Adrenal gland (tissue), 12 donors: ENCODE measurements around the gene EMC6. TPM values are rescaled to one million over a fixed set of nuclear protein-coding genes. Genes with fewer than 3 reads are reported as not detected.
A peak's percentile ranks its signal among the peaks of the same experiment; 100 is the strongest.

Experiments
- DNase-seq, 7 donors: peaks; one replicate each; pipeline ENCODE4 v3.0.0-alpha.2; 2019 to 2020
- H3K27ac ChIP-seq, 5 donors: fragments of 200-600 bp; sonication (generic) in 4 of 5; 1 replicate in 3 of 5; 2 replicates in 2 of 5; pipeline versions ENCODE4 v1.5.1 to v1.8.0; 2016 to 2020; ENCODE audit warnings: mild to moderate bottlenecking in 1 of 5
- H3K27me3 ChIP-seq: fragments of 200-600 bp; 2 replicates; pipeline ENCODE4 v1.8.0; 2021
- H3K36me3 ChIP-seq, 2 donors: fragments of 200-600 bp; replicated peaks in 1 of 2; 1 replicate in 1 of 2; 2 replicates in 1 of 2; pipeline versions ENCODE4 v1.5.1 to v1.8.0; 2018 to 2022
- H3K4me1 ChIP-seq, 2 donors: fragments of 200-600 bp; replicated peaks in 1 of 2; 1 replicate in 1 of 2; 2 replicates in 1 of 2; pipeline versions ENCODE4 v1.5.1 to v1.8.0; 2018 to 2021
- H3K4me3 ChIP-seq, 4 donors: fragments of 200-600 bp; sonication (generic) in 3 of 4; one replicate each; pipeline ENCODE4 v1.5.1; 2016 to 2018
- H3K9me3 ChIP-seq, 3 donors: fragments of 200-600 bp; sonication (generic) in 1 of 3; replicated peaks in 1 of 3; 1 replicate in 2 of 3; 2 replicates in 1 of 3; pipeline versions ENCODE4 v1.5.1 to v1.8.0; 2016 to 2021
- CTCF ChIP-seq, 6 experiments: fragments of 450-650 bp in 4 of 6; fragments of 200-600 bp in 2 of 6; sonication (generic) in 1 of 6; IDR thresholded peaks; 1 replicate in 5 of 6; 2 replicates in 1 of 6; pipeline versions ENCODE4 v1.5.1 to v1.8.0; 2016 to 2021; ENCODE audit warnings: antibody characterized with exemption in 6 of 6, mild to moderate bottlenecking in 2 of 6, moderate library complexity in 1 of 6
- POLR2A ChIP-seq, 2 donors: fragments of 450-650 bp; IDR thresholded peaks; one replicate each; pipeline ENCODE4 v1.6.1; 2017; ENCODE audit warnings: antibody characterized with exemption in 2 of 2, mild to moderate bottlenecking in 2 of 2, moderate library complexity in 1 of 2
- WGBS, 4 donors: extraction: QIAGEN DNeasy Blood & Tissue Kit in 2 of 4; methylation state at CpG; one replicate each; pipeline versions ENCODE4 v1.1.5 to v1.1.7; 2013 to 2017; 5-methylcytosine and 5-hydroxymethylcytosine counted together
- intact Hi-C, 2 donors: fragments of 100-400 bp; cut with DNase I; formaldehyde crosslinking; loops; one replicate each; pipeline versions ENCODE4 v1.14.1 to v1.15.0; 2022 to 2023
- polyA plus RNA-seq, 3 donors: library from polyadenylated mRNA; stranded (reverse); fragments of 200-250 nt in 2 of 3; fragments of 350-450 nt in 1 of 3; fragmentation: Illumina TruSeq in 1 of 3; extraction: RNeasy Lipid Tissue Mini Kit (QIAGEN cat#74804) in 1 of 3; gene quantifications; one replicate each; pipeline ENCODE4 v1.2.3, GENCODE V29; 2013 to 2014
- total RNA-seq, 9 donors: library from RNA; depleted of rRNA in 4 of 9; stranded (reverse); fragments of >200 nt in 4 of 9; fragments of 120-200 nt in 1 of 9; fragmentation: NEBNext Ultra II Directional in 1 of 9; extraction: Animal tissue kit (Norgen Biotek cat#: 25700) in 1 of 9; gene quantifications; one replicate each; pipeline versions ENCODE4 v1.1.0 to v1.2.4, GENCODE V29; 2013 to 2023
- donor health status: healthy with polysubstance abuse.
- donor health status: Bipolar disorder and iron deficiency.
- donor health status: DM: yes; HTN: yes; CAD: no.
- donor health status: DM: no; HTN: no; CAD: no.
- donor health status: DM: no; HTN: no; CAD: no.
- donor health status: DM: yes; HTN: yes; CAD: no.

EMC6 gene
- total and polyA plus RNA-seq, 12 donors = 6.1 to 89.4 (median 46.0) TPM

- Histone ChIP-seq H3K27ac (no peak overlapping the region), H3K4me3 (no peak overlapping the region), H3K27me3 (peaks cover 4% of the 10 kb centered on the region), H3K36me3 (no peaks in the 10 kb centered on the region), H3K9me3 (no peaks in the 10 kb centered on the region), H3K4me1 (peaks cover 4 to 7% of the 10 kb centered on the region in 2 donors)
- WGBS, 4 donors = 75 to 88% (median 79%) methylated on average over 9 to 12 of the region's 12 CpGs
- no peak for TF ChIP-seq CTCF (IDR thresholded peaks at IDR 0.05)
- TF ChIP-seq POLR2A (IDR thresholded peaks at IDR 0.05) = no peak
- peak in 1 of 7 donors; percentile 12 for DNase-seq
- intact Hi-C loops = no loop called here
Measured at GRCh38 chr17:3681057-3681456, 12.4 kb downstream of the EMC6 start.

GRCh38 chr17:3681565-3681964 is 13.0 kb downstream of the EMC6 start:
- peaks cover 4% of the 10 kb centered on the region for H3K27me3 ChIP-seq
- 72 to 79% (median 76%) methylated on average over 20 of the region's 20 CpGs for WGBS, 4 donors
- H3K36me3 ChIP-seq = no peaks in the 10 kb centered on the region

GRCh38 chr17:3682033-3682432 is 13.4 kb downstream of the EMC6 start:
- no peaks in the 10 kb centered on the region for H3K36me3 ChIP-seq
- no peaks in the 10 kb centered on the region for H3K9me3 ChIP-seq
- H3K4me3 ChIP-seq = no peak overlapping the region
- H3K4me1 ChIP-seq = peaks cover 4 to 7% of the 10 kb centered on the region in 2 donors
- intact Hi-C loops = no loop called here
- peaks cover 4% of the 10 kb centered on the region for H3K27me3 ChIP-seq
- no peak overlapping the region for H3K27ac ChIP-seq
- DNase-seq = peak in 1 of 7 donors; percentile 14
- WGBS, 4 donors = 75 to 86% (median 82%) methylated on average over 9 to 12 of the region's 12 CpGs
- TF ChIP-seq POLR2A (IDR thresholded peaks at IDR 0.05) (no peak), CTCF (IDR thresholded peaks at IDR 0.05) (no peak)

More at GRCh38 chr17:3681565-3681964, 13.0 kb downstream of the EMC6 start:
- intact Hi-C loops = no loop called here
- TF ChIP-seq CTCF (IDR thresholded peaks at IDR 0.05) (no peak), POLR2A (IDR thresholded peaks at IDR 0.05) (no peak)
- H3K4me3 ChIP-seq = no peak overlapping the region
- DNase-seq = no peak
- H3K9me3 ChIP-seq = no peaks in the 10 kb centered on the region
- no peak overlapping the region for H3K27ac ChIP-seq
- H3K4me1 ChIP-seq = peaks cover 4 to 7% of the 10 kb centered on the region in 2 donors

- DNase-seq = peak in 2 of 7 donors; percentile 18 to 34
- intact Hi-C loops = no loop called here
- H3K36me3 ChIP-seq = no peaks in the 10 kb centered on the region
- H3K4me3 ChIP-seq = no peak overlapping the region
- H3K4me1 ChIP-seq = peaks cover 4 to 7% of the 10 kb centered on the region in 2 donors
- no peak overlapping the region for H3K27ac ChIP-seq
- 26 to 39% (median 34%) methylated on average over 9 to 10 of the region's 10 CpGs for WGBS, 4 donors
- TF ChIP-seq POLR2A (IDR thresholded peaks at IDR 0.05) = no peak
- TF ChIP-seq CTCF (IDR thresholded peaks at IDR 0.05) = peak; percentile 59 to 89 (median 83)
- H3K9me3 ChIP-seq = no peaks in the 10 kb centered on the region
- peaks cover 4% of the 10 kb centered on the region for H3K27me3 ChIP-seq
Measured at GRCh38 chr17:3683054-3683511, 14.5 kb downstream of the EMC6 start.
